Hepatocyte (in vitro differentiated cells): ENCODE data around the gene EPAS1.

Experiments used
- EZH2 ChIP-seq: fragments of 200-600 bp; sonication (generic); IDR thresholded peaks from 2 replicates; pipeline ENCODE4 v1.6.1; 2016; ENCODE audit warnings: antibody characterized with exemption, mild to moderate bottlenecking, borderline replicate concordance
- EZH2phosphoT487 ChIP-seq: fragments of 200-600 bp; sonication (generic); IDR thresholded peaks from one replicate; pipeline ENCODE4 v1.6.1; 2018; ENCODE audit warnings: antibody characterized with exemption, mild to moderate bottlenecking, low read depth, moderate library complexity; ENCODE audit not compliant: unreplicated experiment, severe bottlenecking
- TF ChIP-seq, protein P1 (sequence below): fragments of 200-600 bp; sonication (generic); IDR thresholded peaks from 2 replicates; pipeline ENCODE4 v1.5.1; 2016; ENCODE audit warnings: antibody characterized with exemption, mild to moderate bottlenecking; ENCODE audit not compliant: poor library complexity

DNA sequence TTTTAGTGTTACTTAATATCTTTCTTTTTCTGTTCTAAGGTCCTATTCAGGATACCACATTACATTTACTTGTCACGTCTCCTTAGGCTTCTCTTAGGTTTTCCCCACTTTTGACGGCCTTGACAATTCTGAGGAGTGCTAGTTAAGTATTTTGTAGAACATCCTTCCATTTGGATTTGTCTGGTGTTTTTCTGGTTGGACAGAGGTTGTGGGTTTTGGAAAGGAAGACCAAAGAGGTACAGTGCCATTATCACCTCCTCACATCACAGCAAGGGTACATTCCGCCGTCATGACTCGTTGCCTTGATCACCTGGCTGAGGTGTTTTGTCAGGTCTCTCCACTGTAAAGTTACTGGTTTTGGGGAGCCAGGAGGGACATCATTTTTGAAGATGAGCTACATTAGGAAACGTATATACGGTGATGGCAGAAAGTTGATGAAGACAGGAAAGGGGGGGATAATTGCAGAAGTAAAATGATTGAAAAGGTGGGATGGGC is 93.7 kb downstream of the EPAS1 start:
- TF ChIP-seq, protein P1, sequence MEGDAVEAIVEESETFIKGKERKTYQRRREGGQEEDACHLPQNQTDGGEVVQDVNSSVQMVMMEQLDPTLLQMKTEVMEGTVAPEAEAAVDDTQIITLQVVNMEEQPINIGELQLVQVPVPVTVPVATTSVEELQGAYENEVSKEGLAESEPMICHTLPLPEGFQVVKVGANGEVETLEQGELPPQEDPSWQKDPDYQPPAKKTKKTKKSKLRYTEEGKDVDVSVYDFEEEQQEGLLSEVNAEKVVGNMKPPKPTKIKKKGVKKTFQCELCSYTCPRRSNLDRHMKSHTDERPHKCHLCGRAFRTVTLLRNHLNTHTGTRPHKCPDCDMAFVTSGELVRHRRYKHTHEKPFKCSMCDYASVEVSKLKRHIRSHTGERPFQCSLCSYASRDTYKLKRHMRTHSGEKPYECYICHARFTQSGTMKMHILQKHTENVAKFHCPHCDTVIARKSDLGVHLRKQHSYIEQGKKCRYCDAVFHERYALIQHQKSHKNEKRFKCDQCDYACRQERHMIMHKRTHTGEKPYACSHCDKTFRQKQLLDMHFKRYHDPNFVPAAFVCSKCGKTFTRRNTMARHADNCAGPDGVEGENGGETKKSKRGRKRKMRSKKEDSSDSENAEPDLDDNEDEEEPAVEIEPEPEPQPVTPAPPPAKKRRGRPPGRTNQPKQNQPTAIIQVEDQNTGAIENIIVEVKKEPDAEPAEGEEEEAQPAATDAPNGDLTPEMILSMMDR = no peak
- no peak for TF ChIP-seq EZH2
- no peak for TF ChIP-seq EZH2phosphoT487
